GM10266 (cell line): ENCODE measurements around the gene AFDN.

Experiments used
- DNase-seq: peaks from one replicate; pipeline ENCODE4 v3.0.0; 2012; ENCODE audit errors: extremely low spot score
- CTCF ChIP-seq: IDR thresholded peaks from 2 replicates; pipeline ENCODE4 v1.5.1; 2012; ENCODE audit warnings: mild to moderate bottlenecking, low read depth; ENCODE audit not compliant: control insufficient read depth, insufficient read depth; ENCODE audit errors: missing control alignments

The AFDN gene

GRCh38 chr6:167811442-167812087 is 15.1 kb upstream of the AFDN start:
- no peak for DNase-seq
- TF ChIP-seq CTCF, result no peak

GRCh38 chr6:167812088-167812487 is 14.6 kb upstream of the AFDN start:
- no peak for TF ChIP-seq CTCF

GRCh38 chr6:167815296-167815980 is 11.3 kb upstream of the AFDN start:
- no peak for TF ChIP-seq CTCF
- DNase-seq, result no peak

More at GRCh38 chr6:167812088-167812487, 14.6 kb upstream of the AFDN start:
- no peak for DNase-seq

GRCh38 chr6:167817016-167817415 is 9.7 kb upstream of the AFDN start:
- no peak for DNase-seq
- no peak for TF ChIP-seq CTCF

- TF ChIP-seq CTCF, result no peak
- DNase-seq, result no peak
Measured at GRCh38 chr6:167817729-167818128, 9.0 kb upstream of the AFDN start.

GRCh38 chr6:167819576-167819975 is 7.1 kb upstream of the AFDN start:
- TF ChIP-seq CTCF, result no peak
- DNase-seq, result no peak

GRCh38 chr6:167820681-167821080 is 6.0 kb upstream of the AFDN start:
- DNase-seq, result no peak
- no peak for TF ChIP-seq CTCF
